IMR-90 (cell line): ENCODE data around the gene OR52B6. TPM values are rescaled to one million over a fixed set of nuclear protein-coding genes. Genes with fewer than 3 reads are reported as not detected.

ENCODE experiments used
- ATAC-seq: fragments of 200-7000 bp; cut with Tn5 transposase; 2 replicates; pipeline ENCODE4 v1.9.1; 2020; ENCODE audit warnings: low read depth, mild to moderate bottlenecking, moderate library complexity
- BruUV-seq: library from RNA; stranded (reverse); fragments of 400-500 nt; replicated peaks from 2 replicates; lab custom pipeline; 2021; lab: Mats Ljungman, UMichigan
- CTCF ChIA-PET: fragments of 300-600 bp; formaldehyde crosslinking; extraction: SDS; loops from one replicate; lab custom pipeline; 2021; ENCODE audit warnings: antibody characterized with exemption; lab: Yijun Ruan, JAX
- POLR2A ChIA-PET: fragments of 300-600 bp; sonication (Branson Sonifier 250); formaldehyde crosslinking; loops from one replicate; lab custom pipeline; 2022; ENCODE audit warnings: antibody characterized with exemption; ENCODE audit not compliant: unreplicated experiment; lab: Charles Lee
- DNase-seq: peaks from one replicate; pipeline ENCODE4 v3.0.0; 2013
- H2AFZ ChIP-seq: replicated peaks from 2 replicates; pipeline ENCODE3; 2013; ENCODE audit warnings: low read length, mild to moderate bottlenecking; ENCODE audit not compliant: poor library complexity
- H2AK5ac ChIP-seq: 2 replicates; pipeline ENCODE4 v1.6.1; 2013; ENCODE audit warnings: low read depth, low read length, inconsistent platforms
- H2AK9ac ChIP-seq: replicated peaks from 2 replicates; pipeline ENCODE3; 2013; ENCODE audit warnings: mild to moderate bottlenecking, low read depth, low read length, moderate library complexity; ENCODE audit not compliant: poor library complexity
- H2BK120ac ChIP-seq: 2 replicates; pipeline ENCODE4 v1.6.1; 2013; ENCODE audit warnings: low read depth, low read length, inconsistent platforms
- H2BK15ac ChIP-seq: 3 replicates; pipeline ENCODE4 v1.6.1; 2013; ENCODE audit warnings: low read depth, low read length, inconsistent platforms
- H2BK20ac ChIP-seq: 2 replicates; pipeline ENCODE4 v1.6.1; 2013; ENCODE audit warnings: low read depth, mild to moderate bottlenecking, inconsistent platforms, low read length, moderate library complexity
- H2BK5ac ChIP-seq: 2 replicates; pipeline ENCODE4 v1.6.1; 2013; ENCODE audit warnings: mild to moderate bottlenecking, low read depth, low read length, inconsistent platforms; ENCODE audit not compliant: poor library complexity, severe bottlenecking
- H3K14ac ChIP-seq: replicated peaks from 2 replicates; pipeline ENCODE4 v1.6.1; 2013; ENCODE audit warnings: low read depth, low read length, inconsistent platforms
- H3K18ac ChIP-seq: 2 replicates; pipeline ENCODE4 v1.6.1; 2013; ENCODE audit warnings: low read depth, low read length, control low read depth
- H3K23ac ChIP-seq: 2 replicates; pipeline ENCODE4 v1.6.1; 2013; ENCODE audit warnings: low read depth, low read length, inconsistent platforms
- H3K27ac ChIP-seq: 2 replicates; pipeline ENCODE4 v1.5.1; 2013; ENCODE audit warnings: mild to moderate bottlenecking, control low read depth, low read length; ENCODE audit not compliant: insufficient read depth
- H3K27me3 ChIP-seq: 2 replicates; pipeline ENCODE4 v1.6.1; 2013; ENCODE audit warnings: low read length; ENCODE audit not compliant: control insufficient read depth, insufficient read depth
- H3K36me3 ChIP-seq: 2 replicates; pipeline ENCODE4 v1.6.1; 2013; ENCODE audit warnings: low read length, mixed read lengths; ENCODE audit not compliant: control insufficient read depth, insufficient read depth
- H3K4ac ChIP-seq: 2 replicates; pipeline ENCODE4 v1.6.1; 2013; ENCODE audit warnings: low read depth, low read length, inconsistent platforms
- H3K4me1 ChIP-seq: 2 replicates; pipeline ENCODE4 v1.6.1; 2013; ENCODE audit warnings: low read length, mixed read lengths; ENCODE audit not compliant: control insufficient read depth, insufficient read depth
- H3K4me2 ChIP-seq: 2 replicates; pipeline ENCODE4 v1.6.1; 2013; ENCODE audit warnings: low read depth, mild to moderate bottlenecking, control low read depth, low read length, moderate library complexity
- H3K4me3 ChIP-seq: 2 replicates; pipeline ENCODE4 v1.5.1; 2013; ENCODE audit warnings: low read depth, mild to moderate bottlenecking, control low read depth, low read length, moderate library complexity; ENCODE audit not compliant: insufficient read depth
- H3K56ac ChIP-seq: 2 replicates; pipeline ENCODE4 v1.6.1; 2013; ENCODE audit warnings: low read length, inconsistent platforms; ENCODE audit not compliant: insufficient read depth; ENCODE audit errors: extremely low read depth
- H3K79me1 ChIP-seq, 2 experiments: 2 replicates each; pipeline ENCODE4 v1.6.1; 2013; ENCODE audit warnings: low read length in 2 of 2, inconsistent platforms in 1 of 2, low read depth in 1 of 2
- H3K9ac ChIP-seq: 2 replicates; pipeline ENCODE4 v1.6.1; 2013; ENCODE audit warnings: low read depth, low read length, control low read depth
- H3K9me1 ChIP-seq: 2 replicates; pipeline ENCODE4 v1.6.1; 2013; ENCODE audit warnings: low read length, inconsistent platforms; ENCODE audit not compliant: insufficient read depth
- H3K9me3 ChIP-seq: 2 replicates; pipeline ENCODE4 v1.6.1; 2013; ENCODE audit warnings: low read length; ENCODE audit not compliant: control insufficient read depth, insufficient read depth
- H4K20me1 ChIP-seq: 2 replicates; pipeline ENCODE4 v1.6.1; 2013; ENCODE audit warnings: low read length, inconsistent platforms; ENCODE audit not compliant: insufficient read depth
- H4K5ac ChIP-seq: 2 replicates; pipeline ENCODE4 v1.6.1; 2013; ENCODE audit warnings: mild to moderate bottlenecking, low read depth, low read length, control low read depth
- H4K8ac ChIP-seq, 2 experiments: 2 replicates each; pipeline ENCODE4 v1.6.1; 2013; ENCODE audit warnings: low read depth in 2 of 2, low read length in 2 of 2, control low read depth in 1 of 2, inconsistent platforms in 1 of 2
- H4K91ac ChIP-seq: 2 replicates; pipeline ENCODE4 v1.6.1; 2013; ENCODE audit warnings: low read depth, low read length, inconsistent platforms; ENCODE audit not compliant: insufficient read depth
- ELK1 ChIP-seq: fragments of 150-350 bp; IDR thresholded peaks from 2 replicates; pipeline ENCODE4 v1.6.1; 2016; ENCODE audit warnings: low read depth, mild to moderate bottlenecking, low read length, moderate library complexity, borderline replicate concordance
- MAFK ChIP-seq: IDR thresholded peaks from 2 replicates; pipeline ENCODE4 v1.6.1; 2012; ENCODE audit warnings: low read depth, low read length, improper control_type of control experiment
- POLR2A ChIP-seq: IDR thresholded peaks from 2 replicates; pipeline ENCODE4 v1.6.1; 2012; ENCODE audit warnings: mild to moderate bottlenecking, low read depth, low read length
- RAD21 ChIP-seq: IDR thresholded peaks from 2 replicates; pipeline ENCODE4 v1.6.1; 2012; ENCODE audit warnings: low read length, improper control_type of control experiment
- RFX5 ChIP-seq: IDR thresholded peaks from 2 replicates; pipeline ENCODE4 v1.8.0; 2012; ENCODE audit warnings: low read depth, mild to moderate bottlenecking, low read length, moderate library complexity
- WGBS, 2 experiments: methylation state at CpG; one replicate each; pipeline versions ENCODE4 v1.1.5 to v1.1.7; 2013; ENCODE audit warnings: missing lambda C conversion rate in 2 of 2; ENCODE audit not compliant: insufficient read length in 1 of 2; ENCODE audit errors: extremely low coverage in 2 of 2; 5-methylcytosine and 5-hydroxymethylcytosine counted together
- dilution Hi-C: fragments of 300-500 bp; cut with HindIII; formaldehyde crosslinking; loops from one replicate; pipeline ENCODE4 v1.14.3; 2018; ENCODE audit warnings: low sequenced_read_pairs; ENCODE audit not compliant: unreplicated experiment
- in situ Hi-C: fragments of 300-500 bp; cut with MboI; formaldehyde crosslinking; loops from 3 replicates; pipeline ENCODE4 v1.14.3; 2019; ENCODE audit warnings: low sequenced_read_pairs, inconsistent platforms, mixed read lengths
- intact Hi-C: fragments of 100-400 bp; cut with micrococcal nuclease; formaldehyde crosslinking; loops from 2 replicates; pipeline ENCODE4 v1.10.0; 2022
- polyA plus RNA-seq, 3 experiments: library from polyadenylated mRNA; depleted of rRNA; stranded (reverse); fragments of >200 nt; gene quantifications; 2 replicates each; pipeline ENCODE4 v1.2.3, GENCODE V29; 2012; ENCODE audit warnings: low replicate concordance in 1 of 3
- total RNA-seq: library from RNA; depleted of rRNA; stranded (reverse); fragments of >200 nt; gene quantifications from 2 replicates; pipeline ENCODE4 v1.2.3, GENCODE V29; 2012
- TF ChIP-seq, protein P1 (sequence below): conservative IDR thresholded peaks from 2 replicates; pipeline ENCODE4 v1.5.1; 2012; ENCODE audit warnings: mild to moderate bottlenecking, low read depth, low read length, improper control_type of control experiment

Gene OR52B6
- total and polyA plus RNA-seq, 2 of the 4 experiments (the other 2 are of a cell fraction): not detected

DNA sequence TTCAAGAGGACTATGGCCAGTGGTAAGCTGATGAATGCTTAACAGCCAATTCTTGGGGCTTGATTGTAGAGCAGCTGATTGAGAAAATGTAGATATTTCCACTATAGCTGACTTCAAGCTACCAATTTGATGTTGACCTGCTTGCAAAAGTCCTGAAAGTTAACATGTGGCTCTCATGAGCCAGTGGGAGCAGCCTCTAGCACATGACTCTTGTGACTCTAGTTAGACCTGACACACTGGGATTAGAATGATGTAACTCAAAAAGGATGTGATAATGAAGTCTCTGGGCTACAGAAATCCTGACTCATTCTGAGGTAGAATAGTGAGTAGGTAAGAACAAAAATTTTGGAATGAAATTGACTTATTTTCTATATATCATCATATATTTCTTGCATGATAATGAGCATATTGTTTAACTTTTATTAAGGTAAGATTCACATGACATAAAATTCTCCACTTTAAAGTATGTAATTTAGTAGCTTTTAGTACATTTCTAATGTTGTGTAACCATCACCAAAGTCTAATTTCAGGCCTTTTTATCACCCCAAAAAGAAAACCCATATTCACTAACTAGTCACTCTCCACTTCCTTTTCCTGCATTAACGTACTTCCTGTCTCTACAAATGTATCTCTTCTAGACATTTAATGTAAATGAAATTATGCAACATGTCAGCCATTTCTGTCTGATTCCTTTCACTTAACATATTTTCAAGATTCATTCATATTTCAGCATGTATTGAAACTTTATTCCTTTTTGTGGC lies 16.2 kb upstream of the OR52B6 start:
- intact Hi-C loops (no loop called here), dilution Hi-C loops (no loop called here), in situ Hi-C loops (no loop called here)
- H2BK20ac ChIP-seq: no peak overlapping the region
- H3K14ac ChIP-seq: no peak overlapping the region
- no TSS peak for BruUV-seq
- no peak overlapping the region for H2AK9ac ChIP-seq
- no peaks in the 10 kb centered on the region for H3K27me3 ChIP-seq
- no peaks in the 10 kb centered on the region for H3K4me1 ChIP-seq
- H3K9ac ChIP-seq: no peak overlapping the region
- no peaks in the 10 kb centered on the region for H4K20me1 ChIP-seq
- no peak overlapping the region for H3K4ac ChIP-seq
- H3K4me3 ChIP-seq: no peak overlapping the region
- no peak overlapping the region for H4K5ac ChIP-seq
- no peak overlapping the region for H4K91ac ChIP-seq
- ATAC-seq (no peak), DNase-seq (peak; percentile 29)
- no peak overlapping the region for H3K4me2 ChIP-seq
- no peak overlapping the region for H3K18ac ChIP-seq
- no peaks in the 10 kb centered on the region for H3K9me1 ChIP-seq
- H4K8ac ChIP-seq: no peak overlapping the region
- no peak overlapping the region for H3K27ac ChIP-seq
- H3K9me3 ChIP-seq: no peaks in the 10 kb centered on the region
- H3K23ac ChIP-seq: no peak overlapping the region
- no peak overlapping the region for H2BK5ac ChIP-seq
- ChIA-PET POLR2A (no interaction called here), CTCF (interaction anchor here (0.6 kb wide), 1 partner anchor 132 kb away, joined by 4 read pairs; no protein-coding TSS in a partner anchor)
- H2BK15ac ChIP-seq: no peak overlapping the region
- H2BK120ac ChIP-seq: no peak overlapping the region
- whole genome bisulfite sequencing, 2 experiments: no CpG with 5 or more reads among the region's 1 CpG
- H3K36me3 ChIP-seq: no peaks in the 10 kb centered on the region
- H2AK5ac ChIP-seq: no peak overlapping the region
- no peaks in the 10 kb centered on the region for H3K79me1 ChIP-seq
- H2AFZ ChIP-seq: peak overlapping the region; percentile 65
- no peak overlapping the region for H3K56ac ChIP-seq
- no peak for TF ChIP-seq RAD21
- no peak for TF ChIP-seq ELK1
- TF ChIP-seq, protein P1, sequence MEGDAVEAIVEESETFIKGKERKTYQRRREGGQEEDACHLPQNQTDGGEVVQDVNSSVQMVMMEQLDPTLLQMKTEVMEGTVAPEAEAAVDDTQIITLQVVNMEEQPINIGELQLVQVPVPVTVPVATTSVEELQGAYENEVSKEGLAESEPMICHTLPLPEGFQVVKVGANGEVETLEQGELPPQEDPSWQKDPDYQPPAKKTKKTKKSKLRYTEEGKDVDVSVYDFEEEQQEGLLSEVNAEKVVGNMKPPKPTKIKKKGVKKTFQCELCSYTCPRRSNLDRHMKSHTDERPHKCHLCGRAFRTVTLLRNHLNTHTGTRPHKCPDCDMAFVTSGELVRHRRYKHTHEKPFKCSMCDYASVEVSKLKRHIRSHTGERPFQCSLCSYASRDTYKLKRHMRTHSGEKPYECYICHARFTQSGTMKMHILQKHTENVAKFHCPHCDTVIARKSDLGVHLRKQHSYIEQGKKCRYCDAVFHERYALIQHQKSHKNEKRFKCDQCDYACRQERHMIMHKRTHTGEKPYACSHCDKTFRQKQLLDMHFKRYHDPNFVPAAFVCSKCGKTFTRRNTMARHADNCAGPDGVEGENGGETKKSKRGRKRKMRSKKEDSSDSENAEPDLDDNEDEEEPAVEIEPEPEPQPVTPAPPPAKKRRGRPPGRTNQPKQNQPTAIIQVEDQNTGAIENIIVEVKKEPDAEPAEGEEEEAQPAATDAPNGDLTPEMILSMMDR: no peak
- no peak for TF ChIP-seq RFX5
- TF ChIP-seq POLR2A: no peak
- TF ChIP-seq MAFK: no peak
